ENCODE measurements around the gene ERN1.

DNA sequence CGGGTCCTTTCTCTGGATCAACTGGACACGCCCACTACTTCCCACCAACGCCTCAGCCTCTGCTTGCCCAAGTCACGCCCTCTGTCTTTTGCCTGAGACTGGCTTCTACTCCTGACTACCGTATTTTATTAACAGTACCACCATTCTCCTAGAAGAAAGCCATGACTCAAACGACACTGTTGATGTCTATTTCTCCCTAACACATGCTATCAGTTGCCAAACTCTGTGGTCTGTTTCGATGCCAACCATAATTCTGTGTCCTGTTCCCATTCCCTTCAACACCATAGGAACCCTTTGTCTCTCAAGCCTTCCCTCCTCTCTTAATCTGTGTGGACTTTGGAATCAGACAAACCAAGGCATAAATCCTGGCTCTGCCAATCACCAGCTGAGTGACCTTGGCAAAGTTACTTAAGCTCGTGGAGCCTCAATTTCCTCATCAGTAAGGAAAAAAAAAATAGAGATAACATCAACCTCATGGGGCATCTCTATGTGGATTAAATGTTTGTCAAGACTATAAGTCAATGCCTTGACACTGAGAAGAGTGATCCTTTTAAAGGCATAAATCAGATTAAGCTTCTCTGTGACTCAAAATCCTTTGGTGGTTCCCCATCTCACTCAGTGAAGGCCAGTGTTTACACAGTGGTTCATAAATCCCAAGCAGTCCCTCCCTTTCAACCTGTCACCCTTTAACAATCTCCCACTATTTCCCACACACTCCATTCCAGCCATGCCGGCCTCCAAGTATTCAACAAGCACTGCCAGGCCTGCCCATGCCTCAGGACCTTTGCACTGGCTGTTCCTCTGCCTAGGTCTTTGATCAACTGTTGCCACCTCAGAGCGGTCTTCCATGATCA lies 45.6 kb downstream of the ERN1 start:
- TF ChIP-seq GATA2 (IDR thresholded peaks at IDR 0.05; ENCODE audit: low read depth, low read length): no peak
- no peak for TF ChIP-seq GATA3 (IDR thresholded peaks at IDR 0.05; ENCODE audit: low read depth, low read length)

Measured in SH-SY5Y (cell line).